Karpas-422 (cell line): ENCODE data around the gene TMEM200B. TPM values are rescaled to one million over a fixed set of nuclear protein-coding genes. Genes with fewer than 3 reads are reported as not detected.
"Not testable (repeated sequence)": the region's sequence is repeated elsewhere in the genome, so short reads cannot be mapped to it uniquely, and the experiment has no call there.

Experiments used
- DNase-seq: peaks from one replicate; pipeline ENCODE4 v3.0.0-alpha.2; 2015
- H2AFZ ChIP-seq: fragments of 200-600 bp; sonication (generic); 2 replicates; pipeline ENCODE4 v1.6.1; 2014; ENCODE audit warnings: antibody characterized with exemption, low read length, mixed read lengths
- H3K27ac ChIP-seq: fragments of 200-600 bp; sonication (generic); 2 replicates; pipeline ENCODE4 v1.5.1; 2014; ENCODE audit warnings: mild to moderate bottlenecking, low read length, moderate library complexity
- H3K27me3 ChIP-seq: fragments of 200-600 bp; sonication (generic); 2 replicates; pipeline ENCODE4 v1.6.1; 2014; ENCODE audit warnings: low read length, mixed read lengths
- H3K36me3 ChIP-seq: fragments of 200-600 bp; sonication (generic); 2 replicates; pipeline ENCODE4 v1.6.1; 2014; ENCODE audit warnings: low read length, mixed read lengths; ENCODE audit not compliant: insufficient read depth
- H3K4me1 ChIP-seq: fragments of 200-600 bp; sonication (generic); 2 replicates; pipeline ENCODE4 v1.6.1; 2014; ENCODE audit warnings: mild to moderate bottlenecking, low read length, mixed read lengths
- H3K4me2 ChIP-seq: fragments of 200-600 bp; sonication (generic); 2 replicates; pipeline ENCODE4 v1.6.1; 2014; ENCODE audit warnings: low read length, low read depth, mild to moderate bottlenecking; ENCODE audit not compliant: poor library complexity, severe bottlenecking
- H3K4me3 ChIP-seq: fragments of 200-600 bp; sonication (generic); 2 replicates; pipeline ENCODE4 v1.5.1; 2014; ENCODE audit warnings: mild to moderate bottlenecking, antibody characterized with exemption, low read length, mixed read lengths
- H3K79me2 ChIP-seq: fragments of 200-600 bp; sonication (generic); 2 replicates; pipeline ENCODE4 v1.6.1; 2014; ENCODE audit warnings: mild to moderate bottlenecking, low read length, mixed read lengths
- H3K9ac ChIP-seq: fragments of 200-600 bp; sonication (generic); 2 replicates; pipeline ENCODE4 v1.6.0; 2014; ENCODE audit warnings: low read length
- H3K9me2 ChIP-seq: fragments of 200-600 bp; sonication (generic), shearing (Covaris generic); replicated peaks from 2 replicates; pipeline ENCODE4 v1.6.0; 2014; ENCODE audit warnings: mild to moderate bottlenecking, low read length, moderate library complexity; ENCODE audit not compliant: insufficient read depth
- H3K9me3 ChIP-seq: fragments of 300-700, 200-600 bp; sonication (generic); 2 replicates; pipeline ENCODE4 v1.6.1; 2014; ENCODE audit warnings: low read length, mixed read lengths
- H4K20me1 ChIP-seq: fragments of 200-600 bp; sonication (generic); 2 replicates; pipeline ENCODE4 v1.6.1; 2014; ENCODE audit warnings: mild to moderate bottlenecking, antibody characterized with exemption, low read length, low read depth; ENCODE audit not compliant: insufficient read depth
- total RNA-seq: library from RNA; depleted of rRNA; stranded (reverse); fragments of >200 nt; shearing (Covaris generic); gene quantifications from 2 replicates; pipeline ENCODE4 v1.2.3, GENCODE V29; 2014; ENCODE audit warnings: low replicate concordance

Gene TMEM200B
- total RNA-seq, 1 experiment from 2014 or later, result not detected

DNA sequence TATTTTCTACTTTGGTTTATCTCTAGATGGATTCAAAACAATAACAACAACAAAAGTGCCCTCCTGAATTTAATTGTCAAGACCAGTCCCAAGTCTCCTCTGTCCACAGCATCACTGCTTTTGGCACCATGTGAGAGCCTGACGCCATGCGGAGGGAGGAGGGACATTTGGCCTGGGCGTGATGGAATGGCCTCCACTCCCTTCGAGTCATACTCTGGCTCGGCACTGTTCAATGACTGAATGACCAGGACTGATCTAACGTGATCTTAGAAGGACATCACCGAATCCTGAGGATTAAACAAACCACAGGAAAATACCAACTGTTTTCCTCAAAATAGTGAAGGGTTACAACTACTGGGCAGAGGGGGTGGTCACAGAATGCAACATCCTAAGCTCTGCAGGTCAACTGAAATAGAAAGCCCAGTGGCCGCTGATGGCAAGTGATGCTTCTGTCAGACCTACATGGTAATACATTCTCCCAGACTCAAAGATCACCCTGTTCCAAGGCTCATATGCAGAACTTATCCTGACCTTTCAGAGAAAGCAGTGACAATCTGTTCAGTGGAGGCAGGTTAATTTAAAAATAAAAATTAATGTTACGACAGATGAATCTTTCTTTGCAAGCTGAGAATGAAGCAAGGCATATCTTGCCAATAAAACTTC lies 38.9 kb upstream of the TMEM200B start:
- Histone ChIP-seq H3K4me3 (no peak overlapping the region), H3K36me3 (peaks cover 69% of the 10 kb centered on the region), H3K4me1 (no peaks in the 10 kb centered on the region), H3K27ac (no peak overlapping the region), H3K9ac (no peak overlapping the region), H2AFZ (no peak overlapping the region), H3K27me3 (no peaks in the 10 kb centered on the region), H4K20me1 (peaks cover 31% of the 10 kb centered on the region; the same call in 1 of the 2 replicates), H3K79me2 (peaks cover 83% of the 10 kb centered on the region), H3K9me2 (no peaks in the 10 kb centered on the region), H3K4me2 (no peak overlapping the region), H3K9me3 (no peaks in the 10 kb centered on the region)
- DNase-seq, result no peak

DNA sequence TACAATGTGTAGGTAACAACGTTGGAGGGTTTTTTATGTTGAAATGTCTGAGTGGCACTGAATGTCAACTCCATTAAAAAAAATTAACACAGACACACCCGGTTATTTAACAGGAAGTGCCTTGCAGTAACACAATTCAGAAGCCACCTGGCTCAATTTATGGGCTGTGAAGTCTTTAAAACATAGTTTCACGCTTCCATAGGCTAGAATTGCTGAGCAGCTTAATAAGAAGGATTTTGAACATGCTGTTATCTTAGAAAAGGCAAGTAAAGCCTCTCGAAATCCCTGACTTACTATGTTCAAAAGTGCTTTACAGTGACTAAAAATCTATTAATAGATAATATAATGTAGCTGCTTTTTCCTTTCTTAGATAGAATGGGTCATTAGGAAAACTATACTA lies 38.3 kb upstream of the TMEM200B start:
- Histone ChIP-seq H3K4me1 (no peaks in the 10 kb centered on the region), H3K79me2 (peaks cover 82% of the 10 kb centered on the region), H4K20me1 (peaks cover 28% of the 10 kb centered on the region; the same call in 1 of the 2 replicates), H3K9ac (no peak overlapping the region), H3K9me3 (no peaks in the 10 kb centered on the region), H3K4me2 (no peak overlapping the region), H3K4me3 (no peak overlapping the region), H3K9me2 (no peaks in the 10 kb centered on the region), H3K27me3 (no peaks in the 10 kb centered on the region), H3K27ac (no peak overlapping the region), H3K36me3 (peaks cover 73% of the 10 kb centered on the region), H2AFZ (no peak overlapping the region)
- DNase-seq, result no peak

DNA sequence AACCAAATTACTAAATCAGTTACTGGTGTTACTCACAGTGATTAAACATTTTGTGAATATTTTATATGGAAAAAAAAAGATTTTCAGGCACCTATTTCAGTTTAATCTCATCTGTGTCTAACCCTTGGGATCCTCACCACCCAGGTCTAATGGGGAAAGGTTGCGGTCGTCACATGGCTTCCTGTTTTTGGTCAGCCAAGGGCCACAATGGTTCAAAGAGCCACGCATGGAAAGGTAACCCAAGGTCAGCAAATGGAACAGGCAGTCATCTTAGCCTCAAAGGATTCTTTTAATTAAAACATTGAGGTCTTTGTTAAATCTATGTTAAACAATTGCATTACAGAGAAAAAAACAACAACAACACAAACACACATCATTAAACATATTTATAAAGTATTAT lies 36.1 kb upstream of the TMEM200B start:
- Histone ChIP-seq H3K9me2 (no peaks in the 10 kb centered on the region), H3K9me3 (no peaks in the 10 kb centered on the region), H3K36me3 (peaks cover 65% of the 10 kb centered on the region), H3K4me3 (no peak overlapping the region), H3K27me3 (no peaks in the 10 kb centered on the region), H3K27ac (no peak overlapping the region), H3K4me1 (no peaks in the 10 kb centered on the region), H3K79me2 (peaks cover 73% of the 10 kb centered on the region), H2AFZ (no peak overlapping the region), H3K4me2 (no peak overlapping the region), H4K20me1 (peaks cover 27% of the 10 kb centered on the region), H3K9ac (no peak overlapping the region)
- DNase-seq, result no peak

DNA sequence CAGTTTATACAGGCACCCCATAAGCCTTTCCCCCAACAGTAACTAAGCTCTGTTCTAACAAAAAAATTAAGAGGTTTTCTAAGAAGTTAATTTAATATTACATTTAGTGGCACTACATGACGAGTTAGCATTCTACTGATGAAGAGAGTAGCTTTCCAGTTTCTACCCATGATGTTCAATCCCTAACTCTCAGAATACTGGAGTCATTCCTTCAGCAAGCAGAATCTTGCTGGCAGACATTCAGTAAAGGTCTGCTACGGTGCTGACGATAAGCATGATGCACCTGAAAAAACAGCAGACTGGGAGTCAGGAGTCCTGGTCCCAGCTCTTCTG lies 33.5 kb upstream of the TMEM200B start:
- Histone ChIP-seq H3K4me2 (no peak overlapping the region), H3K27ac (no peak overlapping the region), H4K20me1 (peaks cover 15% of the 10 kb centered on the region), H3K79me2 (peaks cover 51% of the 10 kb centered on the region), H3K9me3 (no peaks in the 10 kb centered on the region), H3K36me3 (peaks cover 53% of the 10 kb centered on the region), H3K27me3 (no peaks in the 10 kb centered on the region), H3K9ac (no peak overlapping the region), H3K4me3 (no peak overlapping the region), H3K9me2 (no peaks in the 10 kb centered on the region), H2AFZ (no peak overlapping the region), H3K4me1 (no peaks in the 10 kb centered on the region)
- no peak for DNase-seq

DNA sequence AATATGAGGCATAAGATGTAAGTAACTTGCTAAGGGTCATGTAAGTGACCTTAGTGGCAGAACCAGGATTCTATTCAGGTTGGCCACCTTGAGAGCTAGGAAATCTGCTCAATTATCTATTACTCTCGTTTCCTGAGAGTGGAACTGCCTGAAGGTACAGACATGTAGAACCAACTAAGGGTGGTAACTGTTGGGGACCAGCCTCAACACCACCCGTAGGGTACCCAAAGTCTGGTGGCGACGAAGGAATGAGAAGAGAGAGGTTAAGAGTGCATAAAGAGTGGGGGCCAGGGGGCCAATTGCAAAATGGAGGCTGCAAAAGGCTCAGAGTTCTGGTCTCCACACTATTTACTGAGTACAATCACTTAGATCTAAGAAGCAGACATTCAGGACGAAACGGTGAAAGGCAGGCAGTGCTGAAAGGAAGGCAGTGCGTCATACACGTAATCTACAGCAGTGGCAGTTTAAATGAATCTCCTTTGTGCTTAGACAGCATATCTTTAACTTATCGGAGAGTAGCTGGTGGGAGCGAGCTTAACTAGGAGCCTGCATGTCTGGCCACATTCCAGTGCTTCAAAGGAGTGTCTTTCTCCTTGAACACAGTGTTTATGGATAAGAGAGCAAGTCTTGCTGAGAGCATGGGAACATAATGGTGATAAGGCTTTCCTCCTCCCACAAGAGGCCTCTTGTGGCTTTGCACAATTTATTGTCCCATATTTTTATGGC lies 33.0 kb upstream of the TMEM200B start:
- Histone ChIP-seq H3K4me2 (no peak overlapping the region), H3K27me3 (no peaks in the 10 kb centered on the region), H3K9me3 (no peaks in the 10 kb centered on the region), H3K9me2 (no peaks in the 10 kb centered on the region), H3K36me3 (peaks cover 59% of the 10 kb centered on the region), H3K4me3 (no peak overlapping the region), H3K27ac (no peak overlapping the region), H2AFZ (no peak overlapping the region), H3K9ac (no peak overlapping the region), H3K4me1 (no peaks in the 10 kb centered on the region), H4K20me1 (peaks cover 14% of the 10 kb centered on the region), H3K79me2 (peaks cover 51% of the 10 kb centered on the region)
- DNase-seq, result no peak

DNA sequence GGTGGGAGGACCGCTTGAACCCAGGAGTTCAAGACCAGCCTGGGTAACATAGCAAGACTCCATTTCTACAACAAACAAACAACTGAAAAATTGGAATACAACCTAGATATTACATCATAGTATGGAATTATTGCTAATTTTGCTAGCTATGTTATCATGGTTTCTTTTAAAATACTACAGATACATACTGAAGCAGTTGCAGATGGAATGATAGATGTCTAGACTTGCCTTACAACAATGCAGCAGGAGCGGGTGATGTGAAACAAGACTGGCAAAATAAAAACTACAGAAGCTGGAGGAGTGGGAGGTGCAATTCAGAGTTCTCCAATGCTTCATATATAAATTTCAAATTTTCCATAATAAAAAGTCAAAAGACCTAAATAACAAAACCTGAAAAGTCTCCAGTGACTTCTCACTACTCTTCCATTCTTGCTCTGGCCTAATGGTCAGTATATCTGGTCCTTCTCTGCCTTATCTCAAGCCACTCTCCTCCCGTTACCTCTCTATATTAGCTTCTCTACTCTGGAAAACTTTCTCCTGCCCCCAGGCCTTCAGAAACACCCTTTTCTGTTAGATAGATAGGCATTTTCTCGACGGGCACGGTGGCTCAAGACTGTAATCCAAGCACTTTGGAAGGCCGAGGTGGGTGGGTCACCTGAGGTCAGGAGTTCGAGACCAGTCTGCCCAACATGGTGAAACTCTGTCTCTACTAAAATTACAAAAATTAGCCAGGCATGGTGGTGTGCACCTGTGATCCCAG lies 28.5 kb upstream of the TMEM200B start:
- Histone ChIP-seq H4K20me1 (peaks cover 14% of the 10 kb centered on the region; the same call in 1 of the 2 replicates), H3K9ac (no peak overlapping the region), H2AFZ (no peak overlapping the region), H3K4me1 (no peaks in the 10 kb centered on the region), H3K9me3 (no peaks in the 10 kb centered on the region), H3K4me3 (no peak overlapping the region), H3K79me2 (peaks cover 29% of the 10 kb centered on the region), H3K27ac (no peak overlapping the region), H3K27me3 (no peaks in the 10 kb centered on the region), H3K9me2 (no peaks in the 10 kb centered on the region), H3K4me2 (no peak overlapping the region), H3K36me3 (peaks cover 67% of the 10 kb centered on the region)
- no peak for DNase-seq

DNA sequence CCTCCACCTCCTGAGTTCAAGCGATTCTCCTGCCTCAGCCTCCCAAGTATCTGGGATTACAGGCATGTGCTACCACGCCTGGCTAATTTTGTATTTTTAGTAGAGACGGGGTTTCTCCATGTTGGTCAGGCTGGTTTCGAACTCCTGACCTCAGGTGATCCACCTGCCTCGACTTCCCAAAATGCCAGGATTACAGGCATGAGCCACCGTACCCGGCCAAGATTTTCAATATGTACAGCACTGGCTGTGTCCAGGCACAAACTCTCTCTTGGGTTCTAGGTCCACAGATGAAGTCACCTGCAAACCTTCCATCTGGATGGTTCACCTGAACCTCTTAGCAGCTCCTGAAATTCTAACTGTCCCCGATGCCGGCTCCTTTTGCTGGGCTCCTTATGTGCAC lies 26.6 kb upstream of the TMEM200B start:
- H3K9ac ChIP-seq, result not testable (repeated sequence)
- H4K20me1 ChIP-seq, result peaks cover 14% of the 10 kb centered on the region; the same call in 1 of the 2 replicates

More for the DNA sequence above, 26.6 kb upstream of the TMEM200B start:
- not testable (repeated sequence) for H3K27me3 ChIP-seq, H3K4me3 ChIP-seq, H3K4me1 ChIP-seq, H3K9me2 ChIP-seq, H3K9me3 ChIP-seq, H3K4me2 ChIP-seq, H2AFZ ChIP-seq, H3K27ac ChIP-seq, DNase-seq
- peaks cover 13% of the 10 kb centered on the region for H3K79me2 ChIP-seq
- peaks cover 69% of the 10 kb centered on the region for H3K36me3 ChIP-seq
